Caco-2 (cell line): ENCODE measurements around the gene MAN2A1. TPM values are rescaled to one million over a fixed set of nuclear protein-coding genes. Genes with fewer than 3 reads are reported as not detected.

Experiments
- BruUV-seq: library from RNA; stranded (reverse); fragments of 400-500 nt; replicated peaks from 2 replicates; lab custom pipeline; 2021; lab: Mats Ljungman, UMichigan
- CTCF ChIA-PET: fragments of 300-600 bp; sonication (Branson Sonifier 250); formaldehyde crosslinking; loops from one replicate; lab custom pipeline; 2022; ENCODE audit warnings: antibody characterized with exemption; lab: Charles Lee
- POLR2A ChIA-PET: fragments of 300-600 bp; sonication (Branson Sonifier 250); formaldehyde crosslinking; loops from one replicate; lab custom pipeline; 2022; ENCODE audit warnings: antibody characterized with exemption; lab: Charles Lee
- DNase-seq, 2 experiments: peaks; one replicate each; pipeline versions ENCODE4 v3.0.0 to v3.0.0-alpha.2; 2020 to 2022
- H3K27me3 ChIP-seq: replicated peaks from 2 replicates; pipeline ENCODE4 v1.6.0; 2011; ENCODE audit warnings: low read length; ENCODE audit not compliant: control insufficient read depth, insufficient read depth
- H3K36me3 ChIP-seq: 2 replicates; pipeline ENCODE4 v1.5.1; 2011; ENCODE audit warnings: low read length; ENCODE audit not compliant: control insufficient read depth, insufficient read depth
- H3K4me1 ChIP-seq: fragments of 250-450 bp; sonication (Bioruptor Pico); 2 replicates; pipeline ENCODE4 v1.5.1; 2020; ENCODE audit warnings: mild to moderate bottlenecking
- H3K4me3 ChIP-seq: 2 replicates; pipeline ENCODE4 v1.5.1; 2011; ENCODE audit warnings: low read depth, mild to moderate bottlenecking, control low read depth, low read length
- H3K9me3 ChIP-seq: fragments of 250-450 bp; sonication (Bioruptor Pico); 2 replicates; pipeline ENCODE4 v1.5.1; 2020; ENCODE audit warnings: mild to moderate bottlenecking, moderate library complexity
- H3K27ac Mint-ChIP-seq: one replicate; pipeline ENCODE4 v1.8.0; 2022; ENCODE audit warnings: mixed read lengths; ENCODE audit not compliant: unreplicated experiment
- H3K27me3 Mint-ChIP-seq: one replicate; pipeline ENCODE4 v1.8.0; 2022; ENCODE audit warnings: mixed read lengths; ENCODE audit not compliant: insufficient read depth, unreplicated experiment
- H3K36me3 Mint-ChIP-seq: one replicate; pipeline ENCODE4 v1.8.0; 2022; ENCODE audit warnings: mild to moderate bottlenecking, mixed read lengths; ENCODE audit not compliant: insufficient read depth, unreplicated experiment
- H3K4me1 Mint-ChIP-seq: one replicate; pipeline ENCODE4 v1.8.0; 2022; ENCODE audit warnings: low read depth, mixed read lengths; ENCODE audit not compliant: unreplicated experiment
- H3K4me3 Mint-ChIP-seq: one replicate; pipeline ENCODE4 v1.8.0; 2022; ENCODE audit warnings: mild to moderate bottlenecking, moderate library complexity, mixed read lengths; ENCODE audit not compliant: unreplicated experiment
- H3K9me3 Mint-ChIP-seq: one replicate; pipeline ENCODE4 v1.8.0; 2022; ENCODE audit warnings: mixed read lengths; ENCODE audit not compliant: unreplicated experiment
- CTCF ChIP-seq, 2 experiments: fragments of 200-600 bp in 1 of 2; IDR thresholded peaks; 1 replicate in 1 of 2; 2 replicates in 1 of 2; pipeline versions ENCODE4 v1.5.1 to v1.8.0; 2011 to 2022; ENCODE audit warnings: antibody characterized with exemption in 1 of 2, control low read depth in 1 of 2, inconsistent platforms in 1 of 2, low read depth in 1 of 2, low read length in 1 of 2, mild to moderate bottlenecking in 1 of 2, moderate library complexity in 1 of 2; ENCODE audit not compliant: insufficient read depth in 1 of 2, severe bottlenecking in 1 of 2, unreplicated experiment in 1 of 2
- intact Hi-C: fragments of 100-400 bp; cut with micrococcal nuclease; formaldehyde crosslinking; loops from one replicate; pipeline ENCODE4 v1.10.0; 2022; ENCODE audit not compliant: unreplicated experiment
- total RNA-seq: library from RNA; stranded (reverse); gene quantifications from 2 replicates; pipeline ENCODE4 v1.2.3, GENCODE V29; 2022

The MAN2A1 gene
- total RNA-seq, 1 experiment from 2014 or later: 57.3 TPM

- ChIA-PET CTCF (no interaction called here), POLR2A (no interaction called here)
- no peaks in the 10 kb centered on the region for H3K9me3 Mint-ChIP-seq
- BruUV-seq: no TSS peak
- Histone ChIP-seq H3K27me3 (no peaks in the 10 kb centered on the region), H3K36me3 (no peaks in the 10 kb centered on the region; the same call in 1 of the 2 replicates), H3K4me3 (no peak overlapping the region), H3K9me3 (no peaks in the 10 kb centered on the region), H3K4me1 (peaks cover 13% of the 10 kb centered on the region)
- intact Hi-C loops: loop anchor here (1.0 kb wide), 1 partner anchor 10 kb away; no protein-coding TSS in a partner anchor
- H3K4me3 Mint-ChIP-seq: no peak overlapping the region
- H3K27me3 Mint-ChIP-seq: no peaks in the 10 kb centered on the region
- H3K36me3 Mint-ChIP-seq: peaks cover 6% of the 10 kb centered on the region
- no peak for DNase-seq
- H3K4me1 Mint-ChIP-seq: peaks cover 23% of the 10 kb centered on the region
- H3K27ac Mint-ChIP-seq: peak overlapping the region; percentile 2
- TF ChIP-seq CTCF (IDR thresholded peaks at IDR 0.05; ENCODE audit: insufficient read depth in 1 of 2, low read depth in 1 of 2, low read length in 1 of 2, severe bottlenecking in 1 of 2, unreplicated experiment in 1 of 2): no peak
Observed at GRCh38 chr5:109701252-109701651, 11.5 kb downstream of the MAN2A1 start.

GRCh38 chr5:109701792-109702191 lies 12.1 kb downstream of the MAN2A1 start:
- TF ChIP-seq CTCF (IDR thresholded peaks at IDR 0.05; ENCODE audit: insufficient read depth in 1 of 2, low read depth in 1 of 2, low read length in 1 of 2, severe bottlenecking in 1 of 2, unreplicated experiment in 1 of 2): no peak
- peak overlapping the region; percentile 2 for H3K27ac Mint-ChIP-seq
- DNase-seq: no peak
- POLR2A ChIA-PET: no interaction called here
- Histone ChIP-seq H3K4me1 (peaks cover 19% of the 10 kb centered on the region), H3K9me3 (no peaks in the 10 kb centered on the region), H3K36me3 (no peaks in the 10 kb centered on the region; the same call in 1 of the 2 replicates), H3K27me3 (no peaks in the 10 kb centered on the region), H3K4me3 (no peak overlapping the region)
- H3K4me1 Mint-ChIP-seq: peaks cover 19% of the 10 kb centered on the region
- no peaks in the 10 kb centered on the region for H3K9me3 Mint-ChIP-seq
- BruUV-seq: no TSS peak
- H3K36me3 Mint-ChIP-seq: peaks cover 6% of the 10 kb centered on the region
- H3K4me3 Mint-ChIP-seq: no peak overlapping the region
- H3K27me3 Mint-ChIP-seq: no peaks in the 10 kb centered on the region
- CTCF ChIA-PET: no interaction called here
- intact Hi-C loops: loop anchor here (1.0 kb wide), 1 partner anchor 10 kb away; no protein-coding TSS in a partner anchor

- POLR2A ChIA-PET: no interaction called here
- CTCF ChIA-PET: no interaction called here
- Histone ChIP-seq H3K27me3 (no peaks in the 10 kb centered on the region), H3K4me3 (no peak overlapping the region), H3K9me3 (no peaks in the 10 kb centered on the region), H3K4me1 (peaks cover 32% of the 10 kb centered on the region), H3K36me3 (no peaks in the 10 kb centered on the region; the same call in 1 of the 2 replicates)
- no TSS peak for BruUV-seq
- H3K4me1 Mint-ChIP-seq: peaks cover 28% of the 10 kb centered on the region
- intact Hi-C loops: no loop called here
- no peak overlapping the region for H3K4me3 Mint-ChIP-seq
- H3K9me3 Mint-ChIP-seq: no peaks in the 10 kb centered on the region
- DNase-seq: no peak
- H3K27ac Mint-ChIP-seq: no peak overlapping the region
- H3K27me3 Mint-ChIP-seq: no peaks in the 10 kb centered on the region
- TF ChIP-seq CTCF (IDR thresholded peaks at IDR 0.05; ENCODE audit: insufficient read depth in 1 of 2, low read depth in 1 of 2, low read length in 1 of 2, severe bottlenecking in 1 of 2, unreplicated experiment in 1 of 2): no peak
- peaks cover 7% of the 10 kb centered on the region for H3K36me3 Mint-ChIP-seq
Observed at GRCh38 chr5:109703166-109703565, 13.4 kb downstream of the MAN2A1 start.
